CD4-positive, alpha-beta memory T cell (primary cell): ENCODE data around the gene RNF133. TPM values are rescaled to one million over a fixed set of nuclear protein-coding genes. Genes with fewer than 3 reads are reported as not detected.

Experiments
- CTCF ChIA-PET: fragments of 350-600 bp; sonication (Branson Sonifier 250); formaldehyde crosslinking; loops from one replicate; lab custom pipeline; 2021; ENCODE audit warnings: inconsistent platforms; ENCODE audit not compliant: partially characterized antibody; lab: Charles Lee
- POLR2A ChIA-PET: fragments of 350-600 bp; sonication (Branson Sonifier 250); formaldehyde crosslinking; loops from one replicate; lab custom pipeline; 2021; ENCODE audit not compliant: partially characterized antibody; lab: Charles Lee
- DNase-seq, 5 donors: peaks; one replicate each; pipeline versions ENCODE4 v3.0.0 to v3.0.0-alpha.2; 2020 to 2022; ENCODE audit warnings: mixed read lengths in 1 of 5
- H3K27ac ChIP-seq: one replicate; pipeline ENCODE4 v1.7.0; 2013; ENCODE audit warnings: low read depth, low read length
- H3K27me3 ChIP-seq: 2 replicates; pipeline ENCODE4 v1.7.0; 2013; ENCODE audit warnings: mild to moderate bottlenecking, low read length, moderate library complexity; ENCODE audit not compliant: insufficient read depth
- H3K36me3 ChIP-seq: 2 replicates; pipeline ENCODE4 v1.7.0; 2013; ENCODE audit warnings: mild to moderate bottlenecking, low read length, moderate library complexity; ENCODE audit not compliant: insufficient read depth
- H3K4me1 ChIP-seq: 2 replicates; pipeline ENCODE4 v1.7.0; 2013; ENCODE audit warnings: mild to moderate bottlenecking, low read length, moderate library complexity; ENCODE audit not compliant: insufficient read depth
- H3K4me3 ChIP-seq, 2 donors: one replicate each; pipeline ENCODE4 v1.7.0; 2013; ENCODE audit warnings: low read length in 2 of 2, mild to moderate bottlenecking in 1 of 2
- H3K9me3 ChIP-seq, 2 donors: one replicate each; pipeline ENCODE4 v1.7.0; 2013; ENCODE audit warnings: low read length in 2 of 2, control low read depth in 1 of 2; ENCODE audit not compliant: control insufficient read depth in 1 of 2
- H3K27ac Mint-ChIP-seq, 7 donors: one replicate each; pipeline ENCODE4 v1.8.0; 2020 to 2021; ENCODE audit warnings: mixed read lengths in 7 of 7, mild to moderate bottlenecking in 6 of 7, inconsistent platforms in 3 of 7, moderate library complexity in 3 of 7
- H3K27me3 Mint-ChIP-seq, 2 donors: one replicate each; pipeline ENCODE4 v1.8.0; 2020 to 2021; ENCODE audit warnings: mixed read lengths in 2 of 2
- H3K36me3 Mint-ChIP-seq, 2 donors: one replicate each; pipeline ENCODE4 v1.8.0; 2020 to 2021; ENCODE audit warnings: mixed read lengths in 2 of 2, inconsistent platforms in 1 of 2, mild to moderate bottlenecking in 1 of 2
- H3K4me1 Mint-ChIP-seq, 4 donors: one replicate each; pipeline ENCODE4 v1.8.0; 2020 to 2021; ENCODE audit warnings: mixed read lengths in 4 of 4, mild to moderate bottlenecking in 1 of 4
- H3K4me3 Mint-ChIP-seq, 8 donors: one replicate each; pipeline ENCODE4 v1.8.0; 2020 to 2021; ENCODE audit warnings: mixed read lengths in 8 of 8, mild to moderate bottlenecking in 7 of 8, moderate library complexity in 6 of 8, inconsistent platforms in 3 of 8
- H3K9me3 Mint-ChIP-seq, 8 donors: one replicate each; pipeline ENCODE4 v1.8.0; 2020 to 2021; ENCODE audit warnings: mixed read lengths in 8 of 8, mild to moderate bottlenecking in 5 of 8, inconsistent platforms in 3 of 8, moderate library complexity in 1 of 8
- intact Hi-C: fragments of 100-400 bp; cut with micrococcal nuclease; formaldehyde crosslinking; loops from one replicate; pipeline ENCODE4 v1.15.1; 2023
- polyA plus RNA-seq, 2 donors: library from polyadenylated mRNA; unstranded; fragments of 300-500 nt; fragmentation: Illumina TruSeq; gene quantifications; one replicate each; pipeline ENCODE4 v1.2.3, GENCODE V29; 2021
- total RNA-seq, 2 experiments: library from RNA; stranded (reverse); gene quantifications; one replicate each; pipeline ENCODE4 v1.2.3, GENCODE V29; 2021

Gene RNF133, protein sequence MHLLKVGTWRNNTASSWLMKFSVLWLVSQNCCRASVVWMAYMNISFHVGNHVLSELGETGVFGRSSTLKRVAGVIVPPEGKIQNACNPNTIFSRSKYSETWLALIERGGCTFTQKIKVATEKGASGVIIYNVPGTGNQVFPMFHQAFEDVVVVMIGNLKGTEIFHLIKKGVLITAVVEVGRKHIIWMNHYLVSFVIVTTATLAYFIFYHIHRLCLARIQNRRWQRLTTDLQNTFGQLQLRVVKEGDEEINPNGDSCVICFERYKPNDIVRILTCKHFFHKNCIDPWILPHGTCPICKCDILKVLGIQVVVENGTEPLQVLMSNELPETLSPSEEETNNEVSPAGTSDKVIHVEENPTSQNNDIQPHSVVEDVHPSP
- total RNA-seq (not detected), polyA plus RNA-seq (not detected)

DNA sequence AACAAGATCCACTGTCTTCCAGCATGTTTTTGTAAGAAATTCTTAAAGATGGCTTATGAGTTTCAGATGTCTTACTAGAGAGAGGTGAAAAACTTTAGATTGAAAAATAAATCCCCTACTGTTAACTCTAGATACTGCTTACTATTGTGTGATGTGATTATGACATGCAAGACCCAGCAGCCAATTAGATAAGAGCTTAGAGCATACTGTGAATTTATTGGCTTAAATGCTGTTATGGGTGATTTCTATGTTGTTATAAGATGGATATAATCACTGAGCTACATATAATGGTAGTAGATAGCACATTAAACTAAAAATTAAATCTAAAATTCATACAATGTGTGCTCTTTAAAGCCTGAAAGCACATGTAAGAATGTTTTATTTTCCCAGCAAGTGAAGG, at the start of gene RNF133:
RNF133 (minus strand) TSS at position 101 of the 400 bp plus-strand sequence. CDS start 199 bp downstream, outside the sequence.
- H3K4me3 ChIP-seq = no peak within 1 kb of the TSS
- H3K27me3 Mint-ChIP-seq = no peaks in the 10 kb centered on the region
- H3K4me1 Mint-ChIP-seq = no peaks in the 10 kb centered on the region
- H3K9me3 Mint-ChIP-seq = peaks cover 0 to 16% (median 5%) of the 10 kb centered on the region in 8 donors
- H3K27me3 ChIP-seq = no peaks in the 10 kb centered on the region
- POLR2A ChIA-PET = no interaction called here
- H3K4me1 ChIP-seq = no peaks in the 10 kb centered on the region
- H3K27ac Mint-ChIP-seq = no peak within 1 kb of the TSS
- no peaks in the 10 kb centered on the region for H3K36me3 Mint-ChIP-seq
- CTCF ChIA-PET = no interaction called here
- no peaks in the 10 kb centered on the region for H3K9me3 ChIP-seq
- no peak within 1 kb of the TSS for H3K4me3 Mint-ChIP-seq
- intact Hi-C loops = no loop called here
- no peaks in the 10 kb centered on the region for H3K36me3 ChIP-seq
- DNase-seq = no peak
- H3K27ac ChIP-seq = no peak within 1 kb of the TSS

- H3K9me3 ChIP-seq = no peaks in the 10 kb centered on the region
- H3K27ac ChIP-seq = no peak overlapping the region
- CTCF ChIA-PET = no interaction called here
- H3K27me3 ChIP-seq = no peaks in the 10 kb centered on the region
- Mint-ChIP-seq H3K27ac (no peak overlapping the region), H3K9me3 (peaks cover 0 to 8% (median 3%) of the 10 kb centered on the region in 8 donors), H3K4me1 (no peaks in the 10 kb centered on the region), H3K4me3 (no peak overlapping the region), H3K27me3 (no peaks in the 10 kb centered on the region), H3K36me3 (no peaks in the 10 kb centered on the region)
- no peaks in the 10 kb centered on the region for H3K36me3 ChIP-seq
- POLR2A ChIA-PET = no interaction called here
- no peak for DNase-seq
- H3K4me3 ChIP-seq = no peak overlapping the region
- H3K4me1 ChIP-seq = no peaks in the 10 kb centered on the region
- intact Hi-C loops = no loop called here
These were observed 49.3 kb upstream of the RNF133 start for GRCh38 chr7:122748195-122748594.

- Histone ChIP-seq H3K4me1 (no peaks in the 10 kb centered on the region), H3K4me3 (no peak overlapping the region), H3K36me3 (no peaks in the 10 kb centered on the region), H3K27me3 (no peaks in the 10 kb centered on the region), H3K9me3 (no peaks in the 10 kb centered on the region), H3K27ac (no peak overlapping the region)
- CTCF ChIA-PET = no interaction called here
- no peak overlapping the region for H3K27ac Mint-ChIP-seq
- H3K36me3 Mint-ChIP-seq = no peaks in the 10 kb centered on the region
- no peaks in the 10 kb centered on the region for H3K27me3 Mint-ChIP-seq
- peaks cover 0 to 5% (median 2%) of the 10 kb centered on the region in 8 donors for H3K9me3 Mint-ChIP-seq
- intact Hi-C loops = no loop called here
- H3K4me3 Mint-ChIP-seq = no peak overlapping the region
- no peaks in the 10 kb centered on the region for H3K4me1 Mint-ChIP-seq
- POLR2A ChIA-PET = no interaction called here
- DNase-seq = no peak
These were observed 48.0 kb upstream of the RNF133 start for GRCh38 chr7:122746948-122747347.

GRCh38 chr7:122743211-122743610, 44.3 kb upstream of the RNF133 start:
- no peak overlapping the region for H3K27ac ChIP-seq
- intact Hi-C loops = no loop called here
- H3K27ac Mint-ChIP-seq = no peak overlapping the region
- CTCF ChIA-PET = no interaction called here
- H3K4me3 Mint-ChIP-seq = no peak overlapping the region
- H3K36me3 ChIP-seq = no peaks in the 10 kb centered on the region
- H3K9me3 ChIP-seq = no peaks in the 10 kb centered on the region
- H3K4me3 ChIP-seq = no peak overlapping the region
- H3K27me3 ChIP-seq = no peaks in the 10 kb centered on the region
- no peak for DNase-seq
- POLR2A ChIA-PET = no interaction called here
- H3K27me3 Mint-ChIP-seq = no peaks in the 10 kb centered on the region
- no peaks in the 10 kb centered on the region for H3K4me1 Mint-ChIP-seq
- peaks cover 0 to 11% (median 2%) of the 10 kb centered on the region in 8 donors for H3K9me3 Mint-ChIP-seq
- H3K4me1 ChIP-seq = no peaks in the 10 kb centered on the region
- no peaks in the 10 kb centered on the region for H3K36me3 Mint-ChIP-seq

DNA sequence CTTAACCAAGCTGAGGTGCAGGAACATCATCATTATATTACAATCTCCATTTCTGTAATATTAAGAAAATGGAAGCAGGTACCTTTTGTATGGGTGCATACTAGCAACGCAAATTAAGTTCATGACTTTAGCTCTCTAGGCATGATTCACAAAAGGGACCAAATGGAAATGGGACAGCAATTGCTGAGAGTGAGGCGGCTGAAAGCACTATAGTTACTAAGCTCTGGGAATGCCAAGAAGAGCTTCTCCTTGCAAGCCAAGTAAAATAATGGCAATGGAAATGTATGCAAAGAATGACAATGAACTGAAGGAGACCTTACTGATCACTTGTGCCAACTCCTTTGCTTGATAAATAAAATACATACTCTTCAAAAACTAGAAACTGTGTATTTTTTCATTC, 40.0 kb upstream of the RNF133 start:
- Mint-ChIP-seq H3K36me3 (no peaks in the 10 kb centered on the region), H3K27me3 (no peaks in the 10 kb centered on the region), H3K9me3 (peaks cover 0 to 13% (median 4%) of the 10 kb centered on the region in 8 donors), H3K4me1 (no peaks in the 10 kb centered on the region), H3K27ac (no peak overlapping the region), H3K4me3 (no peak overlapping the region)
- Histone ChIP-seq H3K4me3 (no peak overlapping the region), H3K9me3 (no peaks in the 10 kb centered on the region), H3K27ac (no peak overlapping the region), H3K27me3 (no peaks in the 10 kb centered on the region), H3K4me1 (no peaks in the 10 kb centered on the region), H3K36me3 (no peaks in the 10 kb centered on the region)
- DNase-seq = no peak
- CTCF ChIA-PET = no interaction called here
- intact Hi-C loops = no loop called here
- POLR2A ChIA-PET = no interaction called here

DNA sequence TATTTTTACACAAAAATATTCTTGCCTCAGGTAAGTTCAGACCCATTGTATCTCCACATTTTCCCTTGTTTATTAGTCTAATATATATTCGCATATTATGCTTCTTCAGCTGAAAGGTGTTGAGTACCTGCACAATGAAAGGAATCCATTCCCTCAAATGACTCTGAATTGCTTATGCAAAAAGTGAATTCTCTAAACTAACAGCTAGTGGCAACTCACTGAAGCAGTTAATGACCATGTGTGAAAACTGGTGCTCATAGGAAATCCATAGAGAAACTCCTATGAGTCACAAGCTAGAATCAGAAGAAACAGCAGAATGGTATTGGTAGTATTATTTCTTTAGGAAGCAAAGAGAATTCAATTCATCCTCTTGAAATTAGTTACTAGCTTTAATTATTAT, 37.3 kb upstream of the RNF133 start:
- POLR2A ChIA-PET = no interaction called here
- Mint-ChIP-seq H3K4me3 (no peak overlapping the region), H3K27ac (no peak overlapping the region), H3K27me3 (no peaks in the 10 kb centered on the region), H3K4me1 (no peaks in the 10 kb centered on the region), H3K36me3 (no peaks in the 10 kb centered on the region), H3K9me3 (peaks cover 0 to 13% (median 4%) of the 10 kb centered on the region in 8 donors)
- no peak for DNase-seq
- no peaks in the 10 kb centered on the region for H3K4me1 ChIP-seq
- H3K36me3 ChIP-seq = no peaks in the 10 kb centered on the region
- H3K27ac ChIP-seq = no peak overlapping the region
- intact Hi-C loops = no loop called here
- no peak overlapping the region for H3K4me3 ChIP-seq
- no peaks in the 10 kb centered on the region for H3K27me3 ChIP-seq
- H3K9me3 ChIP-seq = no peaks in the 10 kb centered on the region
- CTCF ChIA-PET = no interaction called here

GRCh38 chr7:122727759-122728158, 28.8 kb upstream of the RNF133 start:
- H3K27me3 ChIP-seq = no peaks in the 10 kb centered on the region
- H3K27ac ChIP-seq = no peak overlapping the region
- peaks cover 0 to 5% (median 0%) of the 10 kb centered on the region in 8 donors for H3K9me3 Mint-ChIP-seq
- H3K9me3 ChIP-seq = no peaks in the 10 kb centered on the region
- intact Hi-C loops = no loop called here
- no peak overlapping the region for H3K27ac Mint-ChIP-seq
- no peaks in the 10 kb centered on the region for H3K36me3 ChIP-seq
- ChIA-PET CTCF (no interaction called here), POLR2A (no interaction called here)
- no peaks in the 10 kb centered on the region for H3K36me3 Mint-ChIP-seq
- no peaks in the 10 kb centered on the region for H3K4me1 ChIP-seq
- H3K27me3 Mint-ChIP-seq = no peaks in the 10 kb centered on the region
- no peaks in the 10 kb centered on the region for H3K4me1 Mint-ChIP-seq
- H3K4me3 Mint-ChIP-seq = no peak overlapping the region
- DNase-seq = no peak
- H3K4me3 ChIP-seq = no peak overlapping the region
